Tibial nerve (tissue), 4 donors: ENCODE results near the gene SLC51B.

Experiments
- CTCF ChIP-seq, 5 experiments: fragments of 200-600 bp in 3 of 5; fragments of 450-650 bp in 2 of 5; sonication (generic) in 3 of 5; IDR thresholded peaks; one replicate each; pipeline ENCODE4 v1.5.1; 2016 to 2019; ENCODE audit warnings: antibody characterized with exemption in 5 of 5, mild to moderate bottlenecking in 3 of 5, moderate library complexity in 2 of 5
- EP300 ChIP-seq, 2 donors: sonication (generic); formaldehyde crosslinking; IDR thresholded peaks; one replicate each; pipeline ENCODE4 v1.6.1; 2017; ENCODE audit warnings: antibody characterized with exemption in 2 of 2, mild to moderate bottlenecking in 1 of 2
- POLR2A ChIP-seq, 2 donors: fragments of 450-650 bp; IDR thresholded peaks; one replicate each; pipeline ENCODE4 v1.6.1; 2017; ENCODE audit warnings: antibody characterized with exemption in 2 of 2, mild to moderate bottlenecking in 2 of 2, moderate library complexity in 2 of 2

DNA sequence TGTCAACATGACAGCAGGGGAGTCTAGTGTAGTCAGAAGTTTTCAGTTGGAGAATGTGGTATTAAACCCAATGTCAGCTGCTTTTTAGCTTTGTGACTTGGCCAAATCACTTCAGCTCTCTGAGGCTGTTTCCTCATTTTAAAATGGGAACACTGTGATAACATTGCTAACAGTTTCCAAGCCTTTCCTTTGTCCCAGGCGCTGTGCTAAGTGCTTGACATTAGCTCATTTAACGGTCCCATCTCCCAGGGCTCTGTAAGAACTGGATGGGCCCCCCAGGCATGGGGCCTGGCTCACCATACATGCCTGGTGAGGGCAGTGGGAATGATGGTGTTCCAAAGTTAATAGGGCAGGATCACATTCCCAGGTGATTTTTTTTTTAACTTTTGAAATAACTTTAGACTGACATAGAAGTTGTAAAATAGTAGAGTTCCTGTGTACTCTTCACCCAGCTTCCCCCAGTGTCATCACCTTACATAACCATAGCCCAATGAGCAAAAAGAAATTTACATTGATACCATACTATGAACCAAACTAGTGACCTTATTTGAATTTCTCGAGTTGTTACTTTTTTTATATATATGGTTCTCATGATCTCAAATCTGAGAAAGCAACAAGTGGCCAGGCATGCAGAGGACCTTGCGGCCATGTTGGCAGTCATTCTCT is 14.9 kb downstream of the SLC51B start:
- TF ChIP-seq POLR2A (IDR thresholded peaks at IDR 0.05) (no peak), EP300 (IDR thresholded peaks at IDR 0.05) (no peak), CTCF (IDR thresholded peaks at IDR 0.05) (no peak)
